H9 (cell line): Measurements from ENCODE around the gene TCFL5. TPM values are rescaled to one million over a fixed set of nuclear protein-coding genes. Genes with fewer than 3 reads are reported as not detected.

Source experiments
- DNase-seq: peaks from one replicate; pipeline ENCODE4 v3.0.0-alpha.2; 2017
- H2AFZ ChIP-seq: one replicate; pipeline ENCODE4 v1.6.1; 2013; ENCODE audit warnings: mild to moderate bottlenecking, low read length, control low read depth, moderate library complexity
- H2AK5ac ChIP-seq: 2 replicates; pipeline ENCODE4 v1.6.1; 2013; ENCODE audit warnings: low read length, control low read depth, mixed read lengths; ENCODE audit not compliant: insufficient read length
- H2BK120ac ChIP-seq: one replicate; pipeline ENCODE4 v1.6.1; 2013; ENCODE audit warnings: low read depth, mild to moderate bottlenecking, low read length, control low read depth, inconsistent platforms; ENCODE audit not compliant: poor library complexity, severe bottlenecking
- H2BK12ac ChIP-seq: 2 replicates; pipeline ENCODE4 v1.6.1; 2013; ENCODE audit warnings: low read length, control low read depth, mixed read lengths, low read depth; ENCODE audit not compliant: insufficient read length
- H2BK15ac ChIP-seq: 2 replicates; pipeline ENCODE4 v1.6.1; 2013; ENCODE audit warnings: low read depth, low read length, control low read depth
- H2BK20ac ChIP-seq: one replicate; pipeline ENCODE4 v1.6.1; 2013; ENCODE audit warnings: low read depth, mild to moderate bottlenecking, low read length, control low read depth, inconsistent platforms; ENCODE audit not compliant: poor library complexity, severe bottlenecking
- H2BK5ac ChIP-seq: 2 replicates; pipeline ENCODE4 v1.6.1; 2013; ENCODE audit warnings: low read length, control low read depth, mixed read lengths; ENCODE audit not compliant: insufficient read length
- H3K14ac ChIP-seq: 2 replicates; pipeline ENCODE4 v1.6.1; 2013; ENCODE audit warnings: low read length, control low read depth; ENCODE audit not compliant: insufficient read depth
- H3K18ac ChIP-seq: 2 replicates; pipeline ENCODE4 v1.6.1; 2013; ENCODE audit warnings: low read depth, mild to moderate bottlenecking, mixed read lengths, low read length, control low read depth; ENCODE audit not compliant: insufficient read length
- H3K23ac ChIP-seq: 2 replicates; pipeline ENCODE4 v1.6.1; 2013; ENCODE audit warnings: low read length, control low read depth, mixed read lengths, low read depth; ENCODE audit not compliant: insufficient read length
- H3K23me2 ChIP-seq: 2 replicates; pipeline ENCODE4 v1.6.1; 2013; ENCODE audit warnings: low read depth, mild to moderate bottlenecking, mixed read lengths, low read length, control low read depth; ENCODE audit not compliant: insufficient read length, poor library complexity, severe bottlenecking
- H3K27ac ChIP-seq: 2 replicates; pipeline ENCODE4 v1.5.1; 2013; ENCODE audit warnings: low read length, control low read depth, mixed read lengths, low read depth; ENCODE audit not compliant: insufficient read length
- H3K27me3 ChIP-seq: 2 replicates; pipeline ENCODE4 v1.6.1; 2013; ENCODE audit warnings: low read length, control low read depth, inconsistent platforms; ENCODE audit not compliant: insufficient read depth
- H3K4ac ChIP-seq: 2 replicates; pipeline ENCODE4 v1.6.1; 2013; ENCODE audit warnings: low read depth, mild to moderate bottlenecking, control low read depth, inconsistent platforms, low read length, moderate library complexity
- H3K4me1 ChIP-seq: 2 replicates; pipeline ENCODE4 v1.6.1; 2013; ENCODE audit warnings: low read length, control low read depth, inconsistent platforms; ENCODE audit not compliant: insufficient read depth
- H3K4me2 ChIP-seq: 2 replicates; pipeline ENCODE4 v1.6.1; 2013; ENCODE audit warnings: low read length, control low read depth, mixed read lengths; ENCODE audit not compliant: insufficient read length, insufficient read depth
- H3K56ac ChIP-seq: 2 replicates; pipeline ENCODE4 v1.6.1; 2013; ENCODE audit warnings: low read depth, mild to moderate bottlenecking, mixed read lengths, low read length, control low read depth; ENCODE audit not compliant: insufficient read length
- H3K79me1 ChIP-seq: 2 replicates; pipeline ENCODE4 v1.6.1; 2013; ENCODE audit warnings: low read depth, mild to moderate bottlenecking, moderate library complexity, low read length, control low read depth, inconsistent platforms; ENCODE audit not compliant: insufficient read depth, poor library complexity, severe bottlenecking
- H3K79me2 ChIP-seq: 2 replicates; pipeline ENCODE4 v1.6.1; 2013; ENCODE audit warnings: low read length, control low read depth, inconsistent platforms; ENCODE audit not compliant: insufficient read depth
- H3K9ac ChIP-seq: 2 replicates; pipeline ENCODE4 v1.6.1; 2013; ENCODE audit warnings: low read length, control low read depth, mixed read lengths; ENCODE audit not compliant: insufficient read length; ENCODE audit errors: extremely low read depth
- H3K9me3 ChIP-seq: one replicate; pipeline ENCODE4 v1.6.1; 2013; ENCODE audit warnings: low read depth, low read length, inconsistent platforms; ENCODE audit not compliant: control insufficient read depth
- H3T11ph ChIP-seq: one replicate; pipeline ENCODE4 v1.6.1; 2013; ENCODE audit warnings: mild to moderate bottlenecking, low read length, control low read depth, inconsistent platforms
- H4K20me1 ChIP-seq: one replicate; pipeline ENCODE4 v1.6.1; 2013; ENCODE audit not compliant: control insufficient read depth, insufficient read length, insufficient read depth
- H4K5ac ChIP-seq: 2 replicates; pipeline ENCODE4 v1.6.1; 2013; ENCODE audit warnings: low read depth, mild to moderate bottlenecking, mixed read lengths, low read length, control low read depth; ENCODE audit not compliant: insufficient read length
- H4K8ac ChIP-seq: replicated peaks from 2 replicates; pipeline ENCODE4 v1.6.1; 2013; ENCODE audit warnings: low read length, control low read depth, mixed read lengths, low read depth; ENCODE audit not compliant: insufficient read length
- H4K91ac ChIP-seq: 2 replicates; pipeline ENCODE4 v1.6.1; 2013; ENCODE audit warnings: low read depth, mild to moderate bottlenecking, moderate library complexity, mixed read lengths, low read length, control low read depth; ENCODE audit not compliant: insufficient read length
- H3K27ac Mint-ChIP-seq, 3 experiments: 2 replicates in 2 of 3; 3 replicates in 1 of 3; pipeline ENCODE4 v1.8.0; 2020 to 2021; ENCODE audit warnings: mixed read lengths in 3 of 3, mild to moderate bottlenecking in 1 of 3, moderate library complexity in 1 of 3
- H3K27me3 Mint-ChIP-seq: 2 replicates; pipeline ENCODE4 v1.8.0; 2021; ENCODE audit warnings: low read depth, mild to moderate bottlenecking, moderate library complexity, mixed read lengths
- H3K36me3 Mint-ChIP-seq, 3 experiments: 2 replicates in 2 of 3; 3 replicates in 1 of 3; pipeline ENCODE4 v1.8.0; 2020 to 2021; ENCODE audit warnings: low read depth in 3 of 3, mixed read lengths in 3 of 3; ENCODE audit not compliant: insufficient read depth in 1 of 3
- H3K4me1 Mint-ChIP-seq, 2 experiments: 2 replicates each; pipeline ENCODE4 v1.8.0; 2020; ENCODE audit warnings: mixed read lengths in 2 of 2
- H3K4me3 Mint-ChIP-seq, 2 experiments: 2 replicates in 1 of 2; 3 replicates in 1 of 2; pipeline ENCODE4 v1.8.0; 2020 to 2021; ENCODE audit warnings: mild to moderate bottlenecking in 2 of 2, mixed read lengths in 2 of 2, moderate library complexity in 1 of 2
- H3K9me3 Mint-ChIP-seq, 2 experiments: 2 replicates in 1 of 2; 3 replicates in 1 of 2; pipeline ENCODE4 v1.8.0; 2020; ENCODE audit warnings: mild to moderate bottlenecking in 2 of 2, mixed read lengths in 2 of 2, moderate library complexity in 1 of 2
- WGBS: extraction: QIAGEN DNeasy Blood & Tissue Kit; methylation state at CpG from one replicate; pipeline ENCODE4 v1.1.7; 2013; ENCODE audit warnings: missing lambda C conversion rate, low lambda C conversion rate, mixed read lengths; ENCODE audit not compliant: insufficient read length; ENCODE audit errors: extremely low coverage; 5-methylcytosine and 5-hydroxymethylcytosine counted together
- total RNA-seq: library from RNA; stranded (reverse); gene quantifications from 2 replicates; pipeline ENCODE4 v1.2.1, GENCODE V29; 2021
- TF ChIP-seq, protein P1 (sequence below): fragments of 200-600 bp; sonication (generic); conservative IDR thresholded peaks from 3 replicates; pipeline ENCODE4 v1.8.0; 2021; ENCODE audit warnings: antibody characterized with exemption, mild to moderate bottlenecking

The TCFL5 gene
- total RNA-seq, 1 experiment from 2014 or later, result 16.4 TPM

DNA sequence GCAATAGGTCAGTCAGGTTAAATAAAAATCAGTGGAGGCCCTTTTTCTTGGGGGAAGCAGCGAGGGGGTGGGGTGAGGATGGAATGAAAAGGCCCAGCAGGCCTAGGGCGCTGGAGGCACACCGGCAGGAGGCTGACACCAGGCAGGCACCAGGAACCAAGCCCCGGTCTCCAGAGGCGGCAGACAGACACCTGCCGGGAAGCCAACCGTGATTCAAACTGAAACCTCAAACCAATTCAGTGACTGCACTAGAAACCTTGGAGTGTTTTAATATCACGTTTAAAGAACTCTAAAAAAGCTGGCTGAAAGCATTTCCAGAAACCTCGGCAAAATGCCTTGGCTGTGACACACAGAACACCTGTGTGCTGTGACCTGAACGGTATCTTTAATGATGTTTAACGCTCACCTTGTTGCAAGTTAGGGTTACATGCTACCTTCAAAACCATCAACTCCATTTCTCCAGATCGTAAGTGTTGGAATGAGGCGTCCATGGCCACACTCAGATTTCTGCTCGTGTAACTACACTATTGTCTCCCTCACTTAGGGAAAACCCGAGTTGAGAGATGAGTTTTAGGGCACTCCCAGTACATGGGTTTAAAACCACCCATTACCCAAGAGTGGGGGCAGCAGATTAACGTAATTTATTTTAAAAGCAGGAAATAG lies 37.5 kb upstream of the TCFL5 start:
- Histone ChIP-seq H3K23ac (no peak overlapping the region), H2AFZ (no peak overlapping the region), H3K79me1 (no peaks in the 10 kb centered on the region), H3K9ac (no peak overlapping the region), H3K56ac (no peak overlapping the region), H2BK5ac (no peak overlapping the region), H3K14ac (no peak overlapping the region), H4K5ac (no peak overlapping the region), H3K27me3 (no peaks in the 10 kb centered on the region), H3T11ph (no peak overlapping the region), H3K79me2 (no peaks in the 10 kb centered on the region), H3K18ac (no peak overlapping the region), H3K4ac (no peak overlapping the region), H2AK5ac (no peak overlapping the region), H3K4me1 (no peaks in the 10 kb centered on the region; the same call in 1 of the 2 replicates), H2BK12ac (no peak overlapping the region), H3K4me2 (no peak overlapping the region), H3K23me2 (no peaks in the 10 kb centered on the region), H3K9me3 (no peaks in the 10 kb centered on the region), H2BK15ac (no peak overlapping the region), H2BK120ac (no peak overlapping the region), H4K8ac (no peak overlapping the region), H4K91ac (no peak overlapping the region), H3K27ac (no peak overlapping the region), H4K20me1 (no peaks in the 10 kb centered on the region), H2BK20ac (no peak overlapping the region)
- H3K27me3 Mint-ChIP-seq, result no peaks in the 10 kb centered on the region
- H3K9me3 Mint-ChIP-seq, result no peaks in the 10 kb centered on the region; a peak in 1 of 5 replicates
- TF ChIP-seq, protein P1, sequence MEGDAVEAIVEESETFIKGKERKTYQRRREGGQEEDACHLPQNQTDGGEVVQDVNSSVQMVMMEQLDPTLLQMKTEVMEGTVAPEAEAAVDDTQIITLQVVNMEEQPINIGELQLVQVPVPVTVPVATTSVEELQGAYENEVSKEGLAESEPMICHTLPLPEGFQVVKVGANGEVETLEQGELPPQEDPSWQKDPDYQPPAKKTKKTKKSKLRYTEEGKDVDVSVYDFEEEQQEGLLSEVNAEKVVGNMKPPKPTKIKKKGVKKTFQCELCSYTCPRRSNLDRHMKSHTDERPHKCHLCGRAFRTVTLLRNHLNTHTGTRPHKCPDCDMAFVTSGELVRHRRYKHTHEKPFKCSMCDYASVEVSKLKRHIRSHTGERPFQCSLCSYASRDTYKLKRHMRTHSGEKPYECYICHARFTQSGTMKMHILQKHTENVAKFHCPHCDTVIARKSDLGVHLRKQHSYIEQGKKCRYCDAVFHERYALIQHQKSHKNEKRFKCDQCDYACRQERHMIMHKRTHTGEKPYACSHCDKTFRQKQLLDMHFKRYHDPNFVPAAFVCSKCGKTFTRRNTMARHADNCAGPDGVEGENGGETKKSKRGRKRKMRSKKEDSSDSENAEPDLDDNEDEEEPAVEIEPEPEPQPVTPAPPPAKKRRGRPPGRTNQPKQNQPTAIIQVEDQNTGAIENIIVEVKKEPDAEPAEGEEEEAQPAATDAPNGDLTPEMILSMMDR, result no peak
- H3K4me3 Mint-ChIP-seq, result peak overlapping the region in 1 of 2 experiments; percentile 8; a peak in 1 of 5 replicates
- H3K4me1 Mint-ChIP-seq, result peaks cover 32 to 37% of the 10 kb centered on the region in 2 experiments
- no CpG with 5 or more reads among the region's 16 CpGs for WGBS
- peak overlapping the region in 1 of 3 experiments; percentile 8; a peak in 1 of 7 replicates for H3K27ac Mint-ChIP-seq
- DNase-seq, result no peak
- peaks cover 22 to 56% (median 31%) of the 10 kb centered on the region in 3 experiments for H3K36me3 Mint-ChIP-seq
